Measurements from ENCODE around the gene LPP.

- TF ChIP-seq SMC3 (IDR thresholded peaks at IDR 0.05; ENCODE audit: low read depth, low read length): no peak
- no peak for TF ChIP-seq RAD21 (IDR thresholded peaks at IDR 0.05; ENCODE audit: low read length)
- TF ChIP-seq CTCF (conservative IDR thresholded peaks at IDR 0.05; ENCODE audit: low read depth, low read length): no peak
- no peak for TF ChIP-seq POLR2A (IDR thresholded peaks at IDR 0.05; ENCODE audit: low read depth, low read length)
- no peak for TF ChIP-seq MAFK (IDR thresholded peaks at IDR 0.05; ENCODE audit: low read depth, low read length)
- no peak for TF ChIP-seq CEBPB (IDR thresholded peaks at IDR 0.05; ENCODE audit: low read depth, low read length)
- TF ChIP-seq BHLHE40 (IDR thresholded peaks at IDR 0.05; ENCODE audit: low read depth, low read length): no peak
- no peak for TF ChIP-seq RFX5 (IDR thresholded peaks at IDR 0.05; ENCODE audit: low read depth, low read length)
- TF ChIP-seq USF2 (IDR thresholded peaks at IDR 0.05; ENCODE audit: low read depth, low read length): no peak
- no peak for TF ChIP-seq NFE2L2 (IDR thresholded peaks at IDR 0.05; ENCODE audit: low read depth, low read length)
- no peak for TF ChIP-seq MAZ (IDR thresholded peaks at IDR 0.05; ENCODE audit: borderline replicate concordance, low read depth, low read length)
These were observed 75.8 kb downstream of the LPP start for GRCh38 chr3:188229726-188230125.
